SH-SY5Y (cell line): ENCODE data around the gene SMYD3.

Experiments
- GATA2 ChIP-seq: IDR thresholded peaks from 2 replicates; pipeline ENCODE4 v1.6.1; 2011; ENCODE audit warnings: mild to moderate bottlenecking, low read depth, low read length
- GATA3 ChIP-seq: IDR thresholded peaks from 2 replicates; pipeline ENCODE4 v1.6.1; 2011; ENCODE audit warnings: low read depth, mild to moderate bottlenecking, low read length, moderate library complexity

DNA sequence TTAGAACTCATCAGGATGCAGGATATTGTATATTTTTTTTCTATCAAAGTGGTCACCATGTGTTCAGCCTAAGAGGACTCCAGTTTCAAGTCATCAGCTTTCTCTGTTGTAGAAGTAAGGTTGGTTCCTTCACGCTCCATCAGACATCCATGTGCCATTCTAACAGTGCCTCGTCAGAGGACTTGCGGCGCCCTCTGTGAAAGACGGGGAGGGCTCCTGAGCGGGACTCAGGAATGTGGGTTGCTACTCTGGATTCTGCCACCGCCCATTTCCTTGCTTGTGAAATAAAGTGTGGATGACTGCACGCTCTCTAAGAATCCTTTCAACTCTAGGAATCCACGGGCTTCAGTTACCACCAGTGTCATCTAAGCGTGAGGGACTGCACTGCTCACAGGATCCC, 758.8 kb downstream of the SMYD3 start:
- TF ChIP-seq GATA2 (no peak), GATA3 (no peak)
